Uterus (tissue), 4 donors: ENCODE data around the gene GALNT18. TPM values are rescaled to one million over a fixed set of nuclear protein-coding genes. Genes with fewer than 3 reads are reported as not detected.

Experiments
- DNase-seq, 2 donors: peaks; one replicate each; pipeline ENCODE4 v3.0.0-alpha.2; 2019 to 2020
- H3K27ac ChIP-seq, 2 donors: fragments of 200-600 bp; sonication (generic); 1 replicate in 1 of 2; 2 replicates in 1 of 2; pipeline ENCODE4 v1.5.1; 2016 to 2018
- H3K27me3 ChIP-seq, 2 donors: fragments of 200-600 bp; sonication (generic); one replicate each; pipeline ENCODE4 v1.5.1; 2018 to 2019; ENCODE audit warnings: control low read depth in 1 of 2
- H3K36me3 ChIP-seq, 2 donors: fragments of 200-600 bp; sonication (generic); one replicate each; pipeline ENCODE4 v1.5.1; 2019; ENCODE audit warnings: control low read depth in 1 of 2
- H3K4me1 ChIP-seq, 2 donors: fragments of 200-600 bp; sonication (generic); one replicate each; pipeline ENCODE4 v1.5.1; 2018 to 2019; ENCODE audit warnings: control low read depth in 1 of 2
- H3K4me3 ChIP-seq, 2 donors: fragments of 200-600 bp; sonication (generic); 1 replicate in 1 of 2; 2 replicates in 1 of 2; pipeline ENCODE4 v1.5.1; 2018 to 2019; ENCODE audit warnings: mild to moderate bottlenecking in 1 of 2
- H3K9me3 ChIP-seq, 2 donors: fragments of 200-600 bp; sonication (generic); one replicate each; pipeline ENCODE4 v1.5.1; 2019; ENCODE audit warnings: control low read depth in 1 of 2
- CTCF ChIP-seq, 4 experiments: fragments of 200-600 bp in 2 of 4; fragments of 450-650 bp in 2 of 4; sonication (generic) in 2 of 4; IDR thresholded peaks; one replicate each; pipeline ENCODE4 v1.5.1; 2016 to 2019; ENCODE audit warnings: antibody characterized with exemption in 4 of 4, mild to moderate bottlenecking in 2 of 4, moderate library complexity in 1 of 4
- POLR2A ChIP-seq, 2 donors: fragments of 450-650 bp; IDR thresholded peaks; one replicate each; pipeline ENCODE4 v1.6.1; 2016; ENCODE audit warnings: antibody characterized with exemption in 2 of 2, mild to moderate bottlenecking in 1 of 2, moderate library complexity in 1 of 2
- intact Hi-C: fragments of 100-400 bp; cut with DNase I; formaldehyde crosslinking; loops from one replicate; pipeline ENCODE4 v1.15.1; 2023; ENCODE audit warnings: low total_unique reads
- total RNA-seq, 4 donors: library from RNA; depleted of rRNA in 3 of 4; stranded (reverse); fragments of >200 nt in 3 of 4; gene quantifications; one replicate each; pipeline versions ENCODE4 v1.1.0 to v1.2.4, GENCODE V29; 2014 to 2023
- donor health status: DM: yes; HTN: yes; CAD: no.

The GALNT18 gene
- total RNA-seq, 4 donors from 2014 or later, result 21.4 to 35.1 (median 27.3) TPM

- intact Hi-C loops, result no loop called here
- Histone ChIP-seq H3K27me3 (no peaks in the 10 kb centered on the region), H3K36me3 (no peaks in the 10 kb centered on the region), H3K27ac (no peak overlapping the region), H3K4me3 (no peak overlapping the region), H3K4me1 (no peaks in the 10 kb centered on the region), H3K9me3 (no peaks in the 10 kb centered on the region)
- DNase-seq, result no peak
- TF ChIP-seq POLR2A (IDR thresholded peaks at IDR 0.05) (no peak), CTCF (IDR thresholded peaks at IDR 0.05) (no peak)
Measured at GRCh38 chr11:11468954-11469353, 152.9 kb downstream of the GALNT18 start.

GRCh38 chr11:11467312-11467711 lies 154.5 kb downstream of the GALNT18 start:
- H3K27me3 ChIP-seq, result no peaks in the 10 kb centered on the region
- H3K36me3 ChIP-seq, result no peaks in the 10 kb centered on the region
- intact Hi-C loops, result no loop called here
- no peak for DNase-seq
- no peak overlapping the region for H3K4me3 ChIP-seq
- no peaks in the 10 kb centered on the region for H3K9me3 ChIP-seq
- H3K4me1 ChIP-seq, result no peaks in the 10 kb centered on the region
- TF ChIP-seq POLR2A (IDR thresholded peaks at IDR 0.05) (no peak), CTCF (IDR thresholded peaks at IDR 0.05) (no peak)
- no peak overlapping the region for H3K27ac ChIP-seq

GRCh38 chr11:11464555-11464954 lies 157.2 kb downstream of the GALNT18 start:
- intact Hi-C loops, result no loop called here
- H3K27ac ChIP-seq, result no peak overlapping the region
- no peak overlapping the region for H3K4me3 ChIP-seq
- no peaks in the 10 kb centered on the region for H3K4me1 ChIP-seq
- no peaks in the 10 kb centered on the region for H3K36me3 ChIP-seq
- H3K27me3 ChIP-seq, result no peaks in the 10 kb centered on the region
- H3K9me3 ChIP-seq, result no peaks in the 10 kb centered on the region
- no peak for DNase-seq
- TF ChIP-seq POLR2A (IDR thresholded peaks at IDR 0.05), result no peak
- no peak for TF ChIP-seq CTCF (IDR thresholded peaks at IDR 0.05)

- TF ChIP-seq POLR2A (IDR thresholded peaks at IDR 0.05), result no peak
- TF ChIP-seq CTCF (IDR thresholded peaks at IDR 0.05), result no peak
- intact Hi-C loops, result no loop called here
- DNase-seq, result no peak
- Histone ChIP-seq H3K9me3 (no peaks in the 10 kb centered on the region), H3K36me3 (no peaks in the 10 kb centered on the region), H3K4me3 (no peak overlapping the region), H3K4me1 (no peaks in the 10 kb centered on the region), H3K27me3 (no peaks in the 10 kb centered on the region), H3K27ac (no peak overlapping the region)
Measured at GRCh38 chr11:11463405-11463804, 158.4 kb downstream of the GALNT18 start.

- Histone ChIP-seq H3K4me3 (no peak overlapping the region), H3K27me3 (no peaks in the 10 kb centered on the region), H3K36me3 (no peaks in the 10 kb centered on the region), H3K4me1 (no peaks in the 10 kb centered on the region), H3K9me3 (no peaks in the 10 kb centered on the region), H3K27ac (no peak overlapping the region)
- intact Hi-C loops, result no loop called here
- DNase-seq, result no peak
- no peak for TF ChIP-seq POLR2A (IDR thresholded peaks at IDR 0.05)
Measured at GRCh38 chr11:11461473-11461872, 160.3 kb downstream of the GALNT18 start.

- DNase-seq, result no peak
- H3K36me3 ChIP-seq, result no peaks in the 10 kb centered on the region
- no peaks in the 10 kb centered on the region for H3K4me1 ChIP-seq
- no peaks in the 10 kb centered on the region for H3K9me3 ChIP-seq
- TF ChIP-seq POLR2A (IDR thresholded peaks at IDR 0.05) (no peak), CTCF (IDR thresholded peaks at IDR 0.05) (no peak)
- H3K27me3 ChIP-seq, result no peaks in the 10 kb centered on the region
- no peak overlapping the region for H3K4me3 ChIP-seq
- H3K27ac ChIP-seq, result no peak overlapping the region
- intact Hi-C loops, result no loop called here
Measured at GRCh38 chr11:11459578-11459977, 162.2 kb downstream of the GALNT18 start.
